HCT116 (cell line): Measurements from ENCODE around the gene DOK1. TPM values are rescaled to one million over a fixed set of nuclear protein-coding genes. Genes with fewer than 3 reads are reported as not detected.
A peak's percentile ranks its signal among the peaks of the same experiment; 100 is the strongest.

Experiments
- ATAC-seq: fragments of 200-7000 bp; cut with Tn5 transposase; 2 replicates; pipeline ENCODE4 v1.9.1; 2020; ENCODE audit warnings: mild to moderate bottlenecking, moderate library complexity
- BruUV-seq: library from RNA; stranded (reverse); fragments of 400-500 nt; replicated peaks from 2 replicates; lab custom pipeline; 2021; lab: Mats Ljungman, UMichigan
- CTCF ChIA-PET: fragments of 300-600 bp; sonication (Branson Sonifier 250); formaldehyde crosslinking; loops from one replicate; lab custom pipeline; 2021; ENCODE audit warnings: antibody characterized with exemption; lab: Charles Lee
- POLR2A ChIA-PET: fragments of 300-600, 350-600 bp; sonication (Branson Sonifier 250); formaldehyde crosslinking; loops from one replicate; lab custom pipeline; 2021; ENCODE audit warnings: antibody characterized with exemption; lab: Charles Lee
- RAD21 ChIA-PET, 2 experiments: fragments of 300-600 bp; sonication (Branson Sonifier 250); formaldehyde crosslinking; loops; one replicate each; lab custom pipeline; 2023; ENCODE audit warnings: low total read pairs in 2 of 2; ENCODE audit not compliant: uncharacterized antibody in 2 of 2, unreplicated experiment in 2 of 2, low non-redundant PET in 1 of 2; lab: Charles Lee
- DNase-seq: peaks from one replicate; pipeline ENCODE4 v3.0.0-alpha.2; 2010; ENCODE audit warnings: low read depth, low spot score
- H2AFZ ChIP-seq: fragments of 200-600 bp; shearing (Covaris generic), sonication (generic); 2 replicates; pipeline ENCODE4 v1.6.1; 2017; ENCODE audit warnings: low read depth, mixed run types, mixed read lengths, antibody characterized with exemption, low read length; ENCODE audit not compliant: poor library complexity, severe bottlenecking
- H3K27ac ChIP-seq: 2 replicates; pipeline ENCODE4 v1.5.1; 2012; ENCODE audit warnings: low read depth, low read length
- H3K27me3 ChIP-seq: fragments of 200-600 bp; sonication (generic); 2 replicates; pipeline ENCODE4 v1.6.1; 2016; ENCODE audit warnings: mixed run types, low read length, mixed read lengths; ENCODE audit not compliant: insufficient read depth
- H3K36me3 ChIP-seq, 2 experiments: fragments of 200-500 bp in 1 of 2; fragments of 200-600 bp in 1 of 2; sonication (Bioruptor generic) in 1 of 2; sonication (generic) in 1 of 2; 2 replicates each; pipeline versions ENCODE4 v1.5.1 to v1.6.1; 2014 to 2016; ENCODE audit warnings: low read length in 2 of 2, inconsistent platforms in 1 of 2, mixed read lengths in 1 of 2, mixed run types in 1 of 2; ENCODE audit not compliant: insufficient read depth in 2 of 2, control insufficient read depth in 1 of 2
- H3K4me1 ChIP-seq, 2 experiments: fragments of 200-600 bp in 1 of 2; sonication (generic) in 1 of 2; 2 replicates each; pipeline versions ENCODE4 v1.5.1 to v1.6.1; 2012 to 2017; ENCODE audit warnings: low read length in 2 of 2, inconsistent platforms in 1 of 2, mild to moderate bottlenecking in 1 of 2, mixed read lengths in 1 of 2, mixed run types in 1 of 2, moderate library complexity in 1 of 2; ENCODE audit not compliant: insufficient read depth in 2 of 2, control insufficient read depth in 1 of 2
- H3K4me2 ChIP-seq: fragments of 200-600 bp; sonication (generic); 2 replicates; pipeline ENCODE4 v1.6.1; 2017; ENCODE audit warnings: mixed run types, low read length, mixed read lengths
- H3K4me3 ChIP-seq, 2 experiments: fragments of 200-600 bp in 1 of 2; sonication (generic) in 1 of 2; replicated peaks in 1 of 2; 2 replicates each; pipeline ENCODE4 v1.5.1; 2011 to 2016; ENCODE audit warnings: low read length in 2 of 2, control low read depth in 1 of 2, low read depth in 1 of 2, mild to moderate bottlenecking in 1 of 2, mixed read lengths in 1 of 2, mixed run types in 1 of 2
- H3K79me2 ChIP-seq: fragments of 200-600 bp; sonication (generic); 2 replicates; pipeline ENCODE4 v1.6.1; 2017; ENCODE audit warnings: mild to moderate bottlenecking, mixed run types, low read length, moderate library complexity, mixed read lengths; ENCODE audit not compliant: insufficient read depth
- H3K9ac ChIP-seq: fragments of 200-600 bp; sonication (generic); 2 replicates; pipeline ENCODE4 v1.6.1; 2016; ENCODE audit warnings: low read length, mixed read lengths
- H3K9me2 ChIP-seq: fragments of 200-600 bp; sonication (generic), shearing (Covaris generic); 2 replicates; pipeline ENCODE4 v1.6.1; 2017; ENCODE audit warnings: mixed run types, mild to moderate bottlenecking, moderate library complexity; ENCODE audit not compliant: insufficient read depth
- H3K9me3 ChIP-seq, 2 experiments: fragments of 200-500 bp in 1 of 2; fragments of 200-600 bp in 1 of 2; sonication (Bioruptor generic) in 1 of 2; sonication (generic) in 1 of 2; 2 replicates each; pipeline ENCODE4 v1.6.1; 2014 to 2017; ENCODE audit warnings: low read length in 2 of 2, mixed read lengths in 2 of 2, inconsistent platforms in 1 of 2, low read depth in 1 of 2, mild to moderate bottlenecking in 1 of 2, mixed run types in 1 of 2, moderate library complexity in 1 of 2; ENCODE audit not compliant: control insufficient read depth in 1 of 2, insufficient read depth in 1 of 2
- H4K20me1 ChIP-seq: fragments of 200-600 bp; sonication (generic), shearing (Covaris generic); 2 replicates; pipeline ENCODE4 v1.6.1; 2017; ENCODE audit warnings: mixed run types, mild to moderate bottlenecking, moderate library complexity; ENCODE audit not compliant: insufficient read depth
- EZH2 ChIP-seq: fragments of 200-600 bp; sonication (generic); IDR thresholded peaks from 2 replicates; pipeline ENCODE4 v1.6.1; 2017; ENCODE audit warnings: antibody characterized with exemption, mixed run types
- EZH2phosphoT487 ChIP-seq: fragments of 200-600 bp; IDR thresholded peaks from 2 replicates; pipeline ENCODE4 v1.6.1; 2018; ENCODE audit warnings: antibody characterized with exemption, borderline replicate concordance
- FOSL1 ChIP-seq: IDR thresholded peaks from 2 replicates; pipeline ENCODE4 v1.6.1; 2012; ENCODE audit warnings: low read depth
- POLR2A ChIP-seq: IDR thresholded peaks from 2 replicates; pipeline ENCODE4 v1.7.0; 2011; ENCODE audit warnings: borderline replicate concordance; ENCODE audit not compliant: insufficient read depth, insufficient read length; ENCODE audit errors: extremely low read depth
- POLR2AphosphoS5 ChIP-seq: IDR thresholded peaks from 2 replicates; pipeline ENCODE4 v1.6.1; 2011; ENCODE audit warnings: mild to moderate bottlenecking, low read depth, low read length, moderate library complexity
- ZFX ChIP-seq: fragments of 450-650 bp; IDR thresholded peaks from 2 replicates; pipeline ENCODE4 v1.6.1; 2017
- intact Hi-C: fragments of 100-400 bp; cut with micrococcal nuclease; formaldehyde crosslinking; loops from 2 replicates; pipeline ENCODE4 v1.10.0; 2022
- total RNA-seq: library from RNA; stranded (reverse); gene quantifications from one replicate; pipeline ENCODE4 v1.2.1, GENCODE V29; 2021; ENCODE audit not compliant: unreplicated experiment
- TF ChIP-seq, protein P1 (sequence below): IDR thresholded peaks from 2 replicates; pipeline ENCODE4 v1.6.1; 2012; ENCODE audit warnings: low read depth

The DOK1 gene
- total RNA-seq, 1 experiment from 2014 or later: 18.8 TPM

DNA sequence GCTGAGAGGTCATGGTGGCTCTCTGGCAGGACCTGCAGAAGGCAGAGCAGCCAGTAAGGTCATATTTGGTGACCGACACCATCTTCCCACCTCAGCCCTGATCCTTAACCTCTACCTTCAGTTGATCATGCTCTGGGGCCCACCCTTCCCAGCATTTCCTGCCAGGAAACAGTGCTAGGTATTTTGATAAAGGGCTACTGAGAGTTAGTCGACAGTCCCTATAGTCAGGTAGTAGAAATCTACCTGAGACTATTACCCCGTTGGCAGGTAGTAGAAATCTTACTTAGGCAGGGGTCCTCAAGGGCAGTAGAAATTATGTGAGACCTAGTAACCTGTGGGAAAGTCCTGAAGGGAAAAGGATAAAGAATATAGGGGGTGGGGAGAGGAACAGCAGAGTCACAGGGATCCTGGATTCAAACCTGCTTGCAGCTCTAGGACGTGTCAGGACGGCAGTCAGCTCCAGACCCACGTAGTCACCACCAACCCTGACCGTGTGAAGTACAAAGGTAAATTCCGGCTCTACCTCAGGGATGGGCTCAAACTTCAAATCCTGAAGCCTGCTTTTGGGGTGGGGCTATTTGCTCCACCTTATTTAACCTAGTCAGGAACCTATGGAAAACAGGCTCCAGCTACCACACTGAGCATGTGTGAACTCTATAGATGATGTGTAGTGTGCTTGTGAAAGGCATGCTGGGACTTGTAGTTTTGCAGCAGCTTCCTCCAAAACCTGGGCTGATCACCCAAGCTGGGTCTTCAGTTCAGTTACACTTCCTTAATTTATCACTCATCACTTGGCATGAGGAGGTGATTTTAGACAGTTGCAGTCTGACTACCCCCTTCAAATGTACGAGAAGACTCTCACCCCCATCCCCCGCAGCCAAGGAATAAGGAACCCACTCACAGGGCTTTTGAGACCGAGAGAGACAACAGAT, 28.5 kb upstream of the DOK1 start, which contains the start of gene DQX1:
Gene DQX1, minus strand, starts transcription at position 515 of the 932 bp plus-strand sequence. Its CDS starts 502 bp downstream, at position 13.
- ATAC-seq (no peak), DNase-seq (no peak)
- no peak within 1 kb of the TSS for H3K4me2 ChIP-seq
- no peaks in the 10 kb centered on the region for H3K9me3 ChIP-seq
- intact Hi-C loops: no loop called here
- no peak within 1 kb of the TSS for H3K27ac ChIP-seq
- H3K4me1 ChIP-seq: peaks cover 12 to 25% of the 10 kb centered on the region in 2 experiments
- ChIA-PET RAD21 (no interaction called here), POLR2A (interaction anchor here (1.0 kb wide), 1 partner anchor 19 kb away, joined by 3 read pairs; the partner anchor contains the start of gene PCGF1), CTCF (interaction anchor here (0.6 kb wide), 1 partner anchor 55 kb away, joined by 4 read pairs; no protein-coding TSS in a partner anchor)
- H3K4me3 ChIP-seq: no peak within 1 kb of the TSS
- no peaks in the 10 kb centered on the region for H3K9me2 ChIP-seq
- no peaks in the 10 kb centered on the region for H4K20me1 ChIP-seq
- H3K9ac ChIP-seq: no peak within 1 kb of the TSS
- no TSS peak for BruUV-seq
- H3K27me3 ChIP-seq: no peaks in the 10 kb centered on the region
- no peak within 1 kb of the TSS for H2AFZ ChIP-seq
- TF ChIP-seq POLR2A: no peak
- TF ChIP-seq POLR2AphosphoS5: peak; percentile 46
- TF ChIP-seq, protein P1, sequence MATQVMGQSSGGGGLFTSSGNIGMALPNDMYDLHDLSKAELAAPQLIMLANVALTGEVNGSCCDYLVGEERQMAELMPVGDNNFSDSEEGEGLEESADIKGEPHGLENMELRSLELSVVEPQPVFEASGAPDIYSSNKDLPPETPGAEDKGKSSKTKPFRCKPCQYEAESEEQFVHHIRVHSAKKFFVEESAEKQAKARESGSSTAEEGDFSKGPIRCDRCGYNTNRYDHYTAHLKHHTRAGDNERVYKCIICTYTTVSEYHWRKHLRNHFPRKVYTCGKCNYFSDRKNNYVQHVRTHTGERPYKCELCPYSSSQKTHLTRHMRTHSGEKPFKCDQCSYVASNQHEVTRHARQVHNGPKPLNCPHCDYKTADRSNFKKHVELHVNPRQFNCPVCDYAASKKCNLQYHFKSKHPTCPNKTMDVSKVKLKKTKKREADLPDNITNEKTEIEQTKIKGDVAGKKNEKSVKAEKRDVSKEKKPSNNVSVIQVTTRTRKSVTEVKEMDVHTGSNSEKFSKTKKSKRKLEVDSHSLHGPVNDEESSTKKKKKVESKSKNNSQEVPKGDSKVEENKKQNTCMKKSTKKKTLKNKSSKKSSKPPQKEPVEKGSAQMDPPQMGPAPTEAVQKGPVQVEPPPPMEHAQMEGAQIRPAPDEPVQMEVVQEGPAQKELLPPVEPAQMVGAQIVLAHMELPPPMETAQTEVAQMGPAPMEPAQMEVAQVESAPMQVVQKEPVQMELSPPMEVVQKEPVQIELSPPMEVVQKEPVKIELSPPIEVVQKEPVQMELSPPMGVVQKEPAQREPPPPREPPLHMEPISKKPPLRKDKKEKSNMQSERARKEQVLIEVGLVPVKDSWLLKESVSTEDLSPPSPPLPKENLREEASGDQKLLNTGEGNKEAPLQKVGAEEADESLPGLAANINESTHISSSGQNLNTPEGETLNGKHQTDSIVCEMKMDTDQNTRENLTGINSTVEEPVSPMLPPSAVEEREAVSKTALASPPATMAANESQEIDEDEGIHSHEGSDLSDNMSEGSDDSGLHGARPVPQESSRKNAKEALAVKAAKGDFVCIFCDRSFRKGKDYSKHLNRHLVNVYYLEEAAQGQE: no peak
- no peak for TF ChIP-seq EZH2
- no peak for TF ChIP-seq FOSL1
- TF ChIP-seq ZFX: no peak
- no peak for TF ChIP-seq EZH2phosphoT487
- peaks cover 18 to 27% of the 10 kb centered on the region in 2 experiments for H3K36me3 ChIP-seq
- peaks cover 42% of the 10 kb centered on the region for H3K79me2 ChIP-seq
